ENCODE results near the gene PCGF1. TPM values are rescaled to one million over a fixed set of nuclear protein-coding genes. Genes with fewer than 3 reads are reported as not detected.
A peak's percentile ranks its signal among the peaks of the same experiment; 100 is the strongest.

PCGF1 gene
- total and polyA plus RNA-seq, 8 donors: 1.9 to 49.6 (median 14.7) TPM

- no peak for DNase-seq
- H3K27me3 ChIP-seq: no peaks in the 10 kb centered on the region
- no peak overlapping the region for H3K27ac ChIP-seq
- no peak overlapping the region for H3K4me3 ChIP-seq
- WGBS, 5 donors: 78 to 83% (median 80%) methylated on average over 11 to 12 of the region's 12 CpGs
- peaks cover 10 to 22% (median 17%) of the 10 kb centered on the region in 4 donors for H3K4me1 ChIP-seq
- no peaks in the 10 kb centered on the region for H3K9me3 ChIP-seq
- intact Hi-C loops (cut with DNase I; ENCODE audit: low total_unique reads): loop anchor here (10.0 kb wide), 1 partner anchor 50 kb away; no protein-coding TSS in a partner anchor
- TF ChIP-seq EP300 (IDR thresholded peaks at IDR 0.05) (no peak), POLR2AphosphoS5 (IDR thresholded peaks at IDR 0.05) (no peak), CTCF (IDR thresholded peaks at IDR 0.05) (no peak), POLR2A (IDR thresholded peaks at IDR 0.05) (no peak)
- peaks cover 0 to 28% (median 18%) of the 10 kb centered on the region in 4 donors for H3K36me3 ChIP-seq
Observed at GRCh38 chr2:74534411-74534810, 26.9 kb upstream of the PCGF1 start.

GRCh38 chr2:74533464-74533863 is 26.0 kb upstream of the PCGF1 start:
- Histone ChIP-seq H3K36me3 (peaks cover 0 to 28% (median 18%) of the 10 kb centered on the region in 4 donors), H3K27ac (no peak overlapping the region), H3K4me3 (no peak overlapping the region), H3K27me3 (no peaks in the 10 kb centered on the region), H3K4me1 (peaks cover 17 to 29% (median 22%) of the 10 kb centered on the region in 4 donors), H3K9me3 (no peaks in the 10 kb centered on the region)
- no peak for DNase-seq
- TF ChIP-seq POLR2AphosphoS5 (IDR thresholded peaks at IDR 0.05) (no peak), CTCF (IDR thresholded peaks at IDR 0.05) (no peak), EP300 (IDR thresholded peaks at IDR 0.05) (no peak), POLR2A (IDR thresholded peaks at IDR 0.05) (no peak)
- 83 to 89% (median 84%) methylated on average over 4 of the region's 4 CpGs for WGBS, 5 donors
- intact Hi-C loops (cut with DNase I; ENCODE audit: low total_unique reads): loop anchor here (10.0 kb wide), 1 partner anchor 51 kb away; no protein-coding TSS in a partner anchor

GRCh38 chr2:74532222-74532621 is 24.7 kb upstream of the PCGF1 start:
- H3K27me3 ChIP-seq: no peaks in the 10 kb centered on the region
- DNase-seq: peak in 1 of 2 donors; percentile 63
- H3K9me3 ChIP-seq: no peaks in the 10 kb centered on the region
- TF ChIP-seq POLR2A (IDR thresholded peaks at IDR 0.05): no peak
- TF ChIP-seq CTCF (IDR thresholded peaks at IDR 0.05): peak in 2 of 7 experiments; percentile 8 to 11
- peaks cover 25 to 41% (median 34%) of the 10 kb centered on the region in 4 donors for H3K4me1 ChIP-seq
- no peak overlapping the region for H3K4me3 ChIP-seq
- peaks cover 10 to 40% (median 29%) of the 10 kb centered on the region in 4 donors for H3K36me3 ChIP-seq
- H3K27ac ChIP-seq: no peak overlapping the region
- intact Hi-C loops (cut with DNase I; ENCODE audit: low total_unique reads): loop anchor here (10.0 kb wide), 1 partner anchor 53 kb away; no protein-coding TSS in a partner anchor

DNA sequence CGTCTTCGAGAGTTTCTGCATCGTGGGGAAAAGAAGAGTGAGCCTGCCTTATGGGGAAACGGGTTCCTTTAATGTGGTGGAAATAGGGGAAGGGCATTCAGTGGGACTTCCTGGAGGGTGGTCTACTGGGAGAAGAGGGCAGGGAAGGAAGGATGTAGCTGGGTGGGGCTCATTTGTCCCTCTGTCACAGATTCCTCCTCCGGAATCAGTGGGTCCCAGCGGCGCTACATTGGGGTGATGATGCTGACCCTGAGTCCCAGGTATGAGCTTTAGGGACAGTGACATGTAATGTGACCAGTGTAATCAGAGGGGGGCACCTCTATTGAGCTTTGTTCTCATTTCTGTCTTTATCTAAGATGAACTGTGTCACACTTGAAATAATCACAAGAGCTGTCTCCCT is 24.2 kb upstream of the PCGF1 start:
- DNase-seq: no peak
- 86 to 92% (median 88%) methylated on average over 7 of the region's 7 CpGs for WGBS, 5 donors
- Histone ChIP-seq H3K27me3 (no peaks in the 10 kb centered on the region), H3K4me1 (peaks cover 25 to 41% (median 35%) of the 10 kb centered on the region in 4 donors), H3K9me3 (no peaks in the 10 kb centered on the region), H3K36me3 (peaks cover 16 to 46% (median 35%) of the 10 kb centered on the region in 4 donors), H3K4me3 (no peak overlapping the region), H3K27ac (no peak overlapping the region)
- intact Hi-C loops (cut with DNase I; ENCODE audit: low total_unique reads): loop anchor here (10.0 kb wide), 1 partner anchor 53 kb away; no protein-coding TSS in a partner anchor
- TF ChIP-seq CTCF (IDR thresholded peaks at IDR 0.05): no peak
- TF ChIP-seq POLR2AphosphoS5 (IDR thresholded peaks at IDR 0.05): no peak
- TF ChIP-seq POLR2A (IDR thresholded peaks at IDR 0.05): no peak
- TF ChIP-seq EP300 (IDR thresholded peaks at IDR 0.05): no peak
